Cardiac fibroblast (primary cell): ENCODE results near the gene DPH6.

Source experiments
- DNase-seq, 2 donors: peaks; one replicate each; pipeline versions ENCODE4 v3.0.0 to v3.0.0-alpha.2; 2010; ENCODE audit warnings: low read depth in 2 of 2
- H3K4me3 ChIP-seq, 2 donors: replicated peaks in 1 of 2; 1 replicate in 1 of 2; 2 replicates in 1 of 2; pipeline ENCODE4 v1.5.1; 2011; ENCODE audit warnings: low read depth in 2 of 2, low read length in 2 of 2, mild to moderate bottlenecking in 2 of 2, moderate library complexity in 1 of 2
- TF ChIP-seq, protein P1 (sequence below): IDR thresholded peaks from one replicate; pipeline ENCODE4 v1.5.1; 2011; ENCODE audit warnings: low read depth, mild to moderate bottlenecking, low read length, inconsistent platforms

Gene DPH6

DNA sequence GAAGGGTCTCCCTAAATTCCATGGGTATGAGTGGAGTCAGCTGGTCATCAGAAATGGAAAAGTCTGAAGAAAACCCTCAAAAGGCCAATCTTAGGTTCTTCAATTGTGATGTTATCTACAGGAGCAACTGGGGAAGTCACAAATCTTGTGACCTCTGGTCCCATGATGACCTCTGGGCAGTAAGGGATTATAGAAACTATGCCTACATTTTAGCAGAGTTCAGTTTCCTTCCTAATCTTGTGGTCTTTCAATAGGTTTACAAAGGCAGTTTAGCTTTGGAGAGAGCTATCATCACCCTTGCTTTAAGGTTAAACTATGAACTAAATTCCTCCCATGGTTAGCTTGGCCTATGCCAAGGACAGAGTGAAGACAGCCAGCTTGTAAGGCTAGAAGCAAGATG lies 225.1 kb downstream of the DPH6 start:
- H3K4me3 ChIP-seq, result no peak overlapping the region
- DNase-seq, result no peak
- TF ChIP-seq, protein P1, sequence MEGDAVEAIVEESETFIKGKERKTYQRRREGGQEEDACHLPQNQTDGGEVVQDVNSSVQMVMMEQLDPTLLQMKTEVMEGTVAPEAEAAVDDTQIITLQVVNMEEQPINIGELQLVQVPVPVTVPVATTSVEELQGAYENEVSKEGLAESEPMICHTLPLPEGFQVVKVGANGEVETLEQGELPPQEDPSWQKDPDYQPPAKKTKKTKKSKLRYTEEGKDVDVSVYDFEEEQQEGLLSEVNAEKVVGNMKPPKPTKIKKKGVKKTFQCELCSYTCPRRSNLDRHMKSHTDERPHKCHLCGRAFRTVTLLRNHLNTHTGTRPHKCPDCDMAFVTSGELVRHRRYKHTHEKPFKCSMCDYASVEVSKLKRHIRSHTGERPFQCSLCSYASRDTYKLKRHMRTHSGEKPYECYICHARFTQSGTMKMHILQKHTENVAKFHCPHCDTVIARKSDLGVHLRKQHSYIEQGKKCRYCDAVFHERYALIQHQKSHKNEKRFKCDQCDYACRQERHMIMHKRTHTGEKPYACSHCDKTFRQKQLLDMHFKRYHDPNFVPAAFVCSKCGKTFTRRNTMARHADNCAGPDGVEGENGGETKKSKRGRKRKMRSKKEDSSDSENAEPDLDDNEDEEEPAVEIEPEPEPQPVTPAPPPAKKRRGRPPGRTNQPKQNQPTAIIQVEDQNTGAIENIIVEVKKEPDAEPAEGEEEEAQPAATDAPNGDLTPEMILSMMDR, result no peak
